Measurements from ENCODE around the gene MBTPS1. TPM values are rescaled to one million over a fixed set of nuclear protein-coding genes. Genes with fewer than 3 reads are reported as not detected.

Gene MBTPS1
- total and polyA plus RNA-seq, 12 donors = 61.5 to 132 (median 83.6) TPM

DNA sequence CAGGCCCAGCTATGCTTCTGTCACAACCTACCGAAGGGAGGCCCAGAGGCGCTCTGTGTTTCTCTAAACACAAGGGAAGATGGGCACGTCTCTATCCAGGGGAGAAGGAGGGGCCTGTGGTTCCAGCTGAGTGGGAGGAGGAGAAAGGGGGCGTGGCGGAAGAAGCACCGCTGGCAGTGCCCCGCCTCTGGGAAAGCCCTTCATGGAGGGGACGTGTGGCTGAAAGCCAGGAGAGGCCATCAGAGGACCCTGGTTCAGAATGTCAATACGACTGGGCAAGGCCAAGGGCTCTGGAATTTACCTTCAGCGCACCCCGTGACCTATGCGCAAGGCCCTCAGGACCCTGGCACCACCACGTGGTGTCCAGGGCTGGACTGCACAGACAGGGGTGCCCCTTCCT is 61.8 kb downstream of the MBTPS1 start:
- peaks cover 0 to 67% of the 10 kb centered on the region in 2 donors for H3K36me3 ChIP-seq (replicated peaks in 1 of 2)
- H3K27ac ChIP-seq = peak overlapping the region in 4 of 5 donors; percentile 56 to 84 (median 68)
- H3K27me3 ChIP-seq = no peaks in the 10 kb centered on the region
- TF ChIP-seq POLR2A (IDR thresholded peaks at IDR 0.05) = no peak
- TF ChIP-seq, protein P1, sequence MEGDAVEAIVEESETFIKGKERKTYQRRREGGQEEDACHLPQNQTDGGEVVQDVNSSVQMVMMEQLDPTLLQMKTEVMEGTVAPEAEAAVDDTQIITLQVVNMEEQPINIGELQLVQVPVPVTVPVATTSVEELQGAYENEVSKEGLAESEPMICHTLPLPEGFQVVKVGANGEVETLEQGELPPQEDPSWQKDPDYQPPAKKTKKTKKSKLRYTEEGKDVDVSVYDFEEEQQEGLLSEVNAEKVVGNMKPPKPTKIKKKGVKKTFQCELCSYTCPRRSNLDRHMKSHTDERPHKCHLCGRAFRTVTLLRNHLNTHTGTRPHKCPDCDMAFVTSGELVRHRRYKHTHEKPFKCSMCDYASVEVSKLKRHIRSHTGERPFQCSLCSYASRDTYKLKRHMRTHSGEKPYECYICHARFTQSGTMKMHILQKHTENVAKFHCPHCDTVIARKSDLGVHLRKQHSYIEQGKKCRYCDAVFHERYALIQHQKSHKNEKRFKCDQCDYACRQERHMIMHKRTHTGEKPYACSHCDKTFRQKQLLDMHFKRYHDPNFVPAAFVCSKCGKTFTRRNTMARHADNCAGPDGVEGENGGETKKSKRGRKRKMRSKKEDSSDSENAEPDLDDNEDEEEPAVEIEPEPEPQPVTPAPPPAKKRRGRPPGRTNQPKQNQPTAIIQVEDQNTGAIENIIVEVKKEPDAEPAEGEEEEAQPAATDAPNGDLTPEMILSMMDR (IDR thresholded peaks at IDR 0.05) = no peak
- peaks cover 15% of the 10 kb centered on the region in 2 donors for H3K4me1 ChIP-seq (replicated peaks in 1 of 2)
- DNase-seq = peak in 2 of 7 donors; percentile 13 to 21
- WGBS, 4 donors = 63 to 77% (median 73%) methylated on average over 8 to 13 of the region's 13 CpGs
- no peak overlapping the region for H3K4me3 ChIP-seq
- no peaks in the 10 kb centered on the region for H3K9me3 ChIP-seq (replicated peaks in 1 of 3)
- intact Hi-C loops (cut with DNase I) = loop anchor here in 1 of 2 donors (10.0 kb wide), 1 partner anchor 130 kb away; no protein-coding TSS in a partner anchor

DNA sequence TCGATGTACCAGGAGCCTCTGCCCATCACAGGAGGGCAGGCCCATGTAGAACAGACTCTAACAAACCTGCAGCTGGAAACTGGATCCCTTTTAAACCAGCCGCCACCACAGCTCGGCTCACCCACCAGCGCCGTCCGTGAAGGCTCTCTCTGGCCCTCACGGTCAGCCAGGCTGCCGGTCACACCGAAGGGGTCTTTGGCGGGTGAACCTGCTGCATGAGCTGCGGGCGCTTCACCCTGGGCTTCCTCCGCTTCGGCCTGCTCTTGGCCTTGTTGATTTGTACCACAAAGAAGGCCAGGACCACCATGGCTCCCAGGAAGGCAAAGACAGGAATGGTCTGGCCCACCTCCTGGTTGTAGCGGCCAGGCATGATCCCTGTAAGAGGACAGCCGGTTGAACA is 62.5 kb downstream of the MBTPS1 start:
- H3K4me1 ChIP-seq (replicated peaks in 1 of 2) = peaks cover 15% of the 10 kb centered on the region in 2 donors
- H3K9me3 ChIP-seq (replicated peaks in 1 of 3) = no peaks in the 10 kb centered on the region
- 94 to 100% (median 96%) methylated on average over 6 to 16 of the region's 16 CpGs for WGBS, 4 donors
- TF ChIP-seq, protein P1 (IDR thresholded peaks at IDR 0.05) = no peak
- TF ChIP-seq POLR2A (IDR thresholded peaks at IDR 0.05) = no peak
- DNase-seq = peak in 1 of 7 donors; percentile 12
- H3K27ac ChIP-seq = peak overlapping the region in 3 of 5 donors; percentile 61 to 84 (median 76)
- no peaks in the 10 kb centered on the region for H3K27me3 ChIP-seq
- H3K36me3 ChIP-seq (replicated peaks in 1 of 2) = peaks cover 0 to 63% of the 10 kb centered on the region in 2 donors
- H3K4me3 ChIP-seq = no peak overlapping the region
- intact Hi-C loops (cut with DNase I) = loop anchor here in 1 of 2 donors (10.0 kb wide), 1 partner anchor 129 kb away; no protein-coding TSS in a partner anchor

DNA sequence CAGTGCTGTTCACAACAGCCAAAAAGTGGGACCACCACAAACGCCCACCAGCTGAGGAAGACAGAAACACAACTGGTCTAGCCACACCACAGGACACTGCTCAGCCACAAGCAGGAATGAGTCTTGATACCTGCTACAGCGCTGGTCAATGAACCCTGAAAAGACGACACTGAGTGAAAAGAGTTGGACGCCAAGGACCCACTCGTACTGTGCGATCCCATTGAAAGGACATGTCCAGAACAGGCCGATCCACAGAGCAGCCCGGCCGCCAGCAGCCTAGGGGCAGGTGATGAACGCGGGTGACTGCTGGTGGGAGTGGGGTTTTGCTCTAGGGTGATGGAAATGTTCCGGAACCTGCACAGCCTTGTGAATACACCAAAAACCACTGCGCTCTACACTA is 63.5 kb downstream of the MBTPS1 start:
- Histone ChIP-seq H3K4me1 (replicated peaks in 1 of 2) (peaks cover 15% of the 10 kb centered on the region in 2 donors), H3K4me3 (no peak overlapping the region), H3K9me3 (replicated peaks in 1 of 3) (no peaks in the 10 kb centered on the region), H3K27ac (no peak overlapping the region), H3K36me3 (replicated peaks in 1 of 2) (peaks cover 0 to 54% of the 10 kb centered on the region in 2 donors), H3K27me3 (no peaks in the 10 kb centered on the region)
- WGBS, 4 donors = 91 to 96% (median 94%) methylated on average over 12 to 13 of the region's 13 CpGs
- intact Hi-C loops (cut with DNase I) = loop anchor here in 1 of 2 donors (10.0 kb wide), 1 partner anchor 128 kb away; no protein-coding TSS in a partner anchor
- no peak for DNase-seq
- no peak for TF ChIP-seq POLR2A (IDR thresholded peaks at IDR 0.05)
- TF ChIP-seq, protein P1 (IDR thresholded peaks at IDR 0.05) = no peak

DNA sequence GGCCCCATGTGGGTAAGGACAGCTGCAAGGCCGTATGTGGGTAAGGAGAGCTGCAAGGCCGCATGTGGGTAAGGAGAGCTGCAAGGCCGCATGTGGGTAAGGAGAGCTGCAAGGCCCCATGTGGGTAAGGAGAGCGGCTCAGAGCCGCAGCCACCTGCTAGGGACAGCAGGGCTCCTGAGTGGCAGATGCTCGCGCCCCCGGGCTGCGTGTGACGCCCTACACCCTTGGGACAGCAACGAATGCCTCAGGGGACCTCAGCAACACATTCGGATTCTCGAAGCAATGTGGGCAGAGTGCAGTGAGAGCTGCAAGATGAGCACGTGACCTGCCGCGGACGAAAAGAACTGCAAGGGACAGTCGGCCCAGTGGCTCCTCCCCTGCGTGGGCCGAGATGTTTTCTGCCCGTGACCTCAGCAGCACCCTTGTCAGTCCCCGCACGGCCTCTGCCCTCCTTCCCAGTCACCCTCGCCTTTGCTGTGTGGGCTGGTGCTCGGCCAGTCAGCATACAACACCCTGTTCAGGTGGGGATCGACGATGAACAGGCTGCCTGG is 64.6 kb downstream of the MBTPS1 start:
- 84 to 91% (median 88%) methylated on average over 19 to 27 of the region's 27 CpGs for WGBS, 4 donors
- intact Hi-C loops (cut with DNase I) = loop anchor here in 1 of 2 donors (10.0 kb wide), 1 partner anchor 127 kb away; no protein-coding TSS in a partner anchor
- no peak for DNase-seq
- Histone ChIP-seq H3K27me3 (no peaks in the 10 kb centered on the region), H3K9me3 (replicated peaks in 1 of 3) (no peaks in the 10 kb centered on the region), H3K4me3 (no peak overlapping the region), H3K27ac (no peak overlapping the region), H3K36me3 (replicated peaks in 1 of 2) (peaks cover 0 to 45% of the 10 kb centered on the region in 2 donors), H3K4me1 (replicated peaks in 1 of 2) (peaks cover 15% of the 10 kb centered on the region in 2 donors)
- no peak for TF ChIP-seq POLR2A (IDR thresholded peaks at IDR 0.05)
- TF ChIP-seq, protein P1 (IDR thresholded peaks at IDR 0.05) = no peak

Data from adrenal gland (tissue), 12 donors.